ENCODE data around the gene FLAD1.
A peak's percentile ranks its signal among the peaks of the same experiment; 100 is the strongest.

FLAD1 gene

DNA sequence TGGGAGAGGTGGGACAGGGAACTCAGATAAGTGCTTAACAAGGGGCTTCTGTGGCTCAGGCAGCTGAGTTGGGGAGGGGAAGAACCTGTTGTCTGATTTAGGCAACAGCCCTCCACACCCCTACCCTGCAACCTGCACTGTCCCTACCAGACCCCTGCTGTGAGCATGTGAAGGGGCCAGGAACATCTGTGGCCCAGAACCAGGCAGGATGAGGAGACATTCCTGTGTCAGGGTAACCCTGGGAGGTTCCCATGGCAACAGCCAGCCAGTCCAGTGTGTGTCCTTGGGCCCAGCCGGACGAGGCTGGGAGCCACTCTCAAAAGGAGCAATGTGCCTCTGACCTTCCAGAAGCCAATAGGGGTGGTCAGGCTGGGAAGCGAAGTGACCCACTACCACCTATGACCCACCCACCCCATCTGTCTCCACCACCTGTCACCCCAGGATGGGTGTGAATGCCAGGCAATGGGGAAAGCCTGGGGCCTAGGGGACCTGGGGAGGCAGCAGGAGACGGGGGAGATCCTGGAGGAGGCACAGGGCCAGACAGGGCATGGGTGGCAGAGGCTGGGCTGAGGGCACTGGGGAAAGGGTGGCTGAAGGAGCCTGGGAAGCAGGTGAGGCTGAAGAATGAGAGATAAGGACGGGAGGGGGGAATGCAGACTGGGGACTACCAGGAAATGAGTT is 41.7 kb upstream of the FLAD1 start:
- Histone ChIP-seq H3K4me3 (ENCODE audit: low read length) (no peak overlapping the region), H3K4me2 (ENCODE audit: low read length) (no peak overlapping the region), H3K36me3 (ENCODE audit: insufficient read depth, low read length) (no peaks in the 10 kb centered on the region), H3K4me1 (ENCODE audit: control insufficient read depth, insufficient read depth, low read length) (peaks cover 7% of the 10 kb centered on the region), H3K9me3 (replicated peaks; ENCODE audit: low read length) (no peaks in the 10 kb centered on the region), H3K27me3 (ENCODE audit: control insufficient read depth, insufficient read depth, low read length) (no peaks in the 10 kb centered on the region), H3K9ac (ENCODE audit: low read depth, low read length) (no peak overlapping the region)

- Histone ChIP-seq H3K9me3 (replicated peaks; ENCODE audit: low read length) (no peaks in the 10 kb centered on the region), H3K4me1 (ENCODE audit: control insufficient read depth, insufficient read depth, low read length) (no peaks in the 10 kb centered on the region), H3K9ac (ENCODE audit: low read depth, low read length) (no peak overlapping the region), H3K4me3 (ENCODE audit: low read length) (no peak overlapping the region), H3K4me2 (ENCODE audit: low read length) (no peak overlapping the region), H3K36me3 (ENCODE audit: insufficient read depth, low read length) (no peaks in the 10 kb centered on the region), H3K27me3 (ENCODE audit: control insufficient read depth, insufficient read depth, low read length) (no peaks in the 10 kb centered on the region)
These were observed 39.3 kb upstream of the FLAD1 start for GRCh38 chr1:154943649-154944400.

GRCh38 chr1:154944401-154945159 is 38.6 kb upstream of the FLAD1 start:
- no peaks in the 10 kb centered on the region for H3K27me3 ChIP-seq (ENCODE audit: control insufficient read depth, insufficient read depth, low read length)
- no peaks in the 10 kb centered on the region for H3K4me1 ChIP-seq (ENCODE audit: control insufficient read depth, insufficient read depth, low read length)
- H3K36me3 ChIP-seq (ENCODE audit: insufficient read depth, low read length) = no peaks in the 10 kb centered on the region
- no peak overlapping the region for H3K9ac ChIP-seq (ENCODE audit: low read depth, low read length)
- no peak overlapping the region for H3K4me3 ChIP-seq (ENCODE audit: low read length)
- H3K9me3 ChIP-seq (replicated peaks; ENCODE audit: low read length) = no peaks in the 10 kb centered on the region
- H3K4me2 ChIP-seq (ENCODE audit: low read length) = no peak overlapping the region

- peaks cover under 1% of the 10 kb centered on the region for H3K36me3 ChIP-seq (ENCODE audit: insufficient read depth, low read length)
- no peaks in the 10 kb centered on the region for H3K9me3 ChIP-seq (replicated peaks; ENCODE audit: low read length)
- H3K27me3 ChIP-seq (ENCODE audit: control insufficient read depth, insufficient read depth, low read length) = no peaks in the 10 kb centered on the region
- no peak overlapping the region for H3K9ac ChIP-seq (ENCODE audit: low read depth, low read length)
- no peak overlapping the region for H3K4me2 ChIP-seq (ENCODE audit: low read length)
- no peaks in the 10 kb centered on the region for H3K4me1 ChIP-seq (ENCODE audit: control insufficient read depth, insufficient read depth, low read length)
- H3K4me3 ChIP-seq (ENCODE audit: low read length) = no peak overlapping the region
These were observed 37.8 kb upstream of the FLAD1 start for GRCh38 chr1:154945160-154945961.

DNA sequence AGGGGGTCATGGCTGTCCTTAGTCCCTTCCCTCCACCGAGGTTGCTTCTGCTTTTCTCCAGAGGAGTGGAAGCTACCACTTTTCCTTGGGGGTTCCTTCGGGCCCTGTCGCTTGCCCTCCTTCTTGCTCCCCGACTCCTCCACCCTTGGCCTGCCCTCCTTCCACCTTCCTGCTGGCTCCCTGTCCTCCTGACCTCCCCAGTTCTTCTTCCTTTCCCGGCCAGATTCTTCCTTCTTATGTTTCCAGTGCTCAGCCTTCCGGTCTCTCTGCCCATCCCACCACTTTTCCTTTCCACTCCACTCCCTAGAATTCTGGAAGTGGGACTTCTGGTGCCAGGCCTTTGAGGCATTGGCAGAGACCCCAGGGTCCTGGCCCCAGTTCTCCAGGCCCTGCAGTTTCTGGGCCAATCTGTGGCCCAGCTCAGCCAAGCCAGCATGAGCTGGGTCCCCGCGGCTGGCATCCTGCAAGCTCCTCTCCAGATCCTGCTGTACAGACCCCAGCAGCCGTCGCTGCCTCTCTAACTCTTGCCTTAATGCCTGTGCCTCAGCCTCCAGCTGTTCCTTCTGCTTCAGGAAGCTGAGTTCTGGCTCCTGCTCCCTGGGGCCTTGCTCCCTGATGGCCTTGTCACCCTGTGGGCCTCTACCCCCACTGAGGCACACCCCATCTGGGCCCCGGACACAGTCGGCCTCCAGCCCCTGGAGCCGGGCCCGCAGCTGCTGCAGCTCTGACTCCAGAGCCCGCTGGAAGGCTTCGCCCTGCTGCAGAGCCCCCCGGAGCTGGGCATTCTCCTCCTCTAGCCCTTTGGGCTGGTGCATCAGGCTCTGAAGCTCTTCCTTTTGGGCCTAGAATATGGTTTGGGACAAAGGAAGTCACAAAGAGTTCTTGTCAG is 36.9 kb upstream of the FLAD1 start:
- Histone ChIP-seq H3K9me3 (replicated peaks; ENCODE audit: low read length) (no peaks in the 10 kb centered on the region), H3K27me3 (ENCODE audit: control insufficient read depth, insufficient read depth, low read length) (no peaks in the 10 kb centered on the region), H3K9ac (ENCODE audit: low read depth, low read length) (no peak overlapping the region), H3K36me3 (ENCODE audit: insufficient read depth, low read length) (peaks cover 9% of the 10 kb centered on the region), H3K4me1 (ENCODE audit: control insufficient read depth, insufficient read depth, low read length) (no peaks in the 10 kb centered on the region), H3K4me3 (ENCODE audit: low read length) (no peak overlapping the region), H3K4me2 (ENCODE audit: low read length) (no peak overlapping the region)

GRCh38 chr1:154948079-154948478 is 35.1 kb upstream of the FLAD1 start:
- Histone ChIP-seq H3K27me3 (ENCODE audit: control insufficient read depth, insufficient read depth, low read length) (no peaks in the 10 kb centered on the region), H3K4me1 (ENCODE audit: control insufficient read depth, insufficient read depth, low read length) (peaks cover 3% of the 10 kb centered on the region), H3K4me2 (ENCODE audit: low read length) (no peak overlapping the region), H3K36me3 (ENCODE audit: insufficient read depth, low read length) (peaks cover 11% of the 10 kb centered on the region), H3K9me3 (replicated peaks; ENCODE audit: low read length) (no peaks in the 10 kb centered on the region), H3K9ac (ENCODE audit: low read depth, low read length) (no peak overlapping the region), H3K4me3 (ENCODE audit: low read length) (no peak overlapping the region)

- no peak overlapping the region for H3K4me3 ChIP-seq (ENCODE audit: low read length)
- H3K4me1 ChIP-seq (ENCODE audit: control insufficient read depth, insufficient read depth, low read length) = peaks cover 25% of the 10 kb centered on the region
- peaks cover 11% of the 10 kb centered on the region for H3K36me3 ChIP-seq (ENCODE audit: insufficient read depth, low read length)
- no peak overlapping the region for H3K4me2 ChIP-seq (ENCODE audit: low read length)
- H3K27me3 ChIP-seq (ENCODE audit: control insufficient read depth, insufficient read depth, low read length) = no peaks in the 10 kb centered on the region
- no peaks in the 10 kb centered on the region for H3K9me3 ChIP-seq (replicated peaks; ENCODE audit: low read length)
- no peak overlapping the region for H3K9ac ChIP-seq (ENCODE audit: low read depth, low read length)
These were observed 31.1 kb upstream of the FLAD1 start for GRCh38 chr1:154951901-154952657.

- no peak overlapping the region for H3K4me2 ChIP-seq (ENCODE audit: low read length)
- H3K9me3 ChIP-seq (replicated peaks; ENCODE audit: low read length) = no peaks in the 10 kb centered on the region
- H3K4me3 ChIP-seq (ENCODE audit: low read length) = no peak overlapping the region
- peaks cover 11% of the 10 kb centered on the region for H3K36me3 ChIP-seq (ENCODE audit: insufficient read depth, low read length)
- H3K27me3 ChIP-seq (ENCODE audit: control insufficient read depth, insufficient read depth, low read length) = no peaks in the 10 kb centered on the region
- H3K4me1 ChIP-seq (ENCODE audit: control insufficient read depth, insufficient read depth, low read length) = peaks cover 31% of the 10 kb centered on the region
- H3K9ac ChIP-seq (ENCODE audit: low read depth, low read length) = no peak overlapping the region
These were observed 30.5 kb upstream of the FLAD1 start for GRCh38 chr1:154952664-154953063.

DNA sequence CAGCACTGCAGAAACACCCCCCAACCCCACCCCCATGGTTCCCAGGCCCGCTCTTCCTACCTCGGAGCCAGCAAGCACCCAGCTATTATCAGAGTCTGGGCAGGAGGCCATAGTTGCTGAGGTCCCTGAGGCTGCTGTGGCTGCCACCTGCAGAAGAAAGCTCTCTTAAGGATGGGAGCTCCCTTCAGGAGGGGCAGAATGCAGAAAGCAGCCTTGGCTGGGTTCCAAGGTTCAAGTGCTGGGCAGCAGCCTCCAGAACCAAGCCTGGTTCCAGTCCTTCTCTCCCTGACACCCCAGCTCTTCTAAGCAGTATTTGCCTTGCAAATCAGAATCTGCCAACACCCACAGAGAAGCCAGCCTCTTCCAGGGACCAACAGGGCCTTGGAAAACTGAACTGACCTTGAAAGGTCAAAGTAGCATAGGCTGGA is 29.5 kb upstream of the FLAD1 start:
- peaks cover 32% of the 10 kb centered on the region for H3K4me1 ChIP-seq (ENCODE audit: control insufficient read depth, insufficient read depth, low read length)
- H3K36me3 ChIP-seq (ENCODE audit: insufficient read depth, low read length) = peaks cover 11% of the 10 kb centered on the region
- no peak overlapping the region for H3K4me2 ChIP-seq (ENCODE audit: low read length)
- no peak overlapping the region for H3K9ac ChIP-seq (ENCODE audit: low read depth, low read length)
- H3K4me3 ChIP-seq (ENCODE audit: low read length) = no peak overlapping the region
- no peaks in the 10 kb centered on the region for H3K9me3 ChIP-seq (replicated peaks; ENCODE audit: low read length)
- no peaks in the 10 kb centered on the region for H3K27me3 ChIP-seq (ENCODE audit: control insufficient read depth, insufficient read depth, low read length)

DNA sequence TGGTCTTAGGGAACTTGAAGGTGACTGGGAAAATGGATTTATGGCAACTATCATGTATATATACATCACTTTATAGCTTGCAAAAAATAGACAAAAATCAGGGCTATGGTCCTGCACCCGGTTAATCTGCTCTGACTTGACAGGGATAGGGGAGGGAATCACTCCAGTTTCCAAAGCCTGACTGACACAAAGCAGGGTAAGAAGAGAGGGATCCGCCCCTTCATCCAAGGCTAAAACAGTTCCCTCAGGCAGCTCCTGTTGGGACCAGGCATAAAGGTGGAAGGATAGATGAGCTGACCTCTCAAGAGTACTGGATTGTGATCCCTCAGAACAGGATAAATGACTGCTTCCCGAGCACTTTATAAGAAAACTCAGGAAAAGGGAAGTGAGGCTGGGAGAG is 28.6 kb upstream of the FLAD1 start:
- Histone ChIP-seq H3K9me3 (replicated peaks; ENCODE audit: low read length) (no peaks in the 10 kb centered on the region), H3K27me3 (ENCODE audit: control insufficient read depth, insufficient read depth, low read length) (no peaks in the 10 kb centered on the region), H3K36me3 (ENCODE audit: insufficient read depth, low read length) (peaks cover 11% of the 10 kb centered on the region), H3K9ac (ENCODE audit: low read depth, low read length) (peak overlapping the region; percentile 73), H3K4me1 (ENCODE audit: control insufficient read depth, insufficient read depth, low read length) (peaks cover 32% of the 10 kb centered on the region), H3K4me3 (ENCODE audit: low read length) (peak overlapping the region; percentile 74), H3K4me2 (ENCODE audit: low read length) (peak overlapping the region; percentile 83)
